ENCODE data around the gene SREBF2.
"Not testable (repeated sequence)": the region's sequence is repeated elsewhere in the genome, so short reads cannot be mapped to it uniquely, and the experiment has no call there.

The SREBF2 gene

DNA sequence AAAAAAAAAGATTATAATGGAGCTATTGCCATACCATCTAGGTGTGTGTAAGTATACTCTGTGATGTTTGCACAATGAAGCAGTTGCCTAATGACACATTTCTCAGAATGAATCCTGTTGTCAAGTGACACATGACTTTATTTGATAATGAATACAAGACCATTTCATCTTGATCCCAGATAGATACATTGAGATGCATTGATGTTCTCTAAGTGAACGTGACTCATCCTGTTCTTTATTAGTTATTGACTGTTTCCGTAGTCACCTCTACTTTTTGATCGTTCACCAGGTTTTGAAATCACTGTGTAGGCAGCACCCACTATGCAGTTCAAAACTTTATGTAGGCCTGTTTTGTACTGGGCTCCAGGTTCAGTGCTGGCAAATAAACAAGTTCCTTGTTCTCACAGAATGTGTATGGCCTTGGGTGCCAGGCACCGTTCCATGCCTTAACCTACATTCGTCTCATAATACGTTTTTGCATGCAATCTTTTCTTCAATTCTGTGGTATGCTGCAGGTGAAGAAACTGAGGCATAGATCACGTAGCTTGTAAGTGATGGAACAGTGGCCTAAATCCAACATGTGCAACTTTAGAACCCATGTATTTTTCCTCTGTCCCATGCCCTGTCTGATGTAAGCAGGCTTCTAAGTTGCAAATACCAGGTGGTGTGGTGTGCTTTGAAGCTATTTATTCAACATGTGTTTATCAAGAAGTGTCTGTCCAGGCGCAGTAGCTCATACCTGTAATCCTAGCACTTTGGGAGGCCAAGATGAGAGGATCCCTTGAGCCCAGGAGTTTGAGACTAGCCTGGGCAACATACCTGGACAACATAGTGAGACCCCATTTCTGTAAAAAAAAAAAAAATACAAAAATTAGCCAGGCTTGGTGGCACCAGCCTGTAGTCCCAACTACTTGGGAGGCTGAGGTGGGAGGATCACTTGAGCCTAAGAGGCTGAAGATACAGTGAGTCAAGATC, 10.4 kb downstream of the SREBF2 start:
- DNase-seq (ENCODE audit: low read depth) = no peak

DNA sequence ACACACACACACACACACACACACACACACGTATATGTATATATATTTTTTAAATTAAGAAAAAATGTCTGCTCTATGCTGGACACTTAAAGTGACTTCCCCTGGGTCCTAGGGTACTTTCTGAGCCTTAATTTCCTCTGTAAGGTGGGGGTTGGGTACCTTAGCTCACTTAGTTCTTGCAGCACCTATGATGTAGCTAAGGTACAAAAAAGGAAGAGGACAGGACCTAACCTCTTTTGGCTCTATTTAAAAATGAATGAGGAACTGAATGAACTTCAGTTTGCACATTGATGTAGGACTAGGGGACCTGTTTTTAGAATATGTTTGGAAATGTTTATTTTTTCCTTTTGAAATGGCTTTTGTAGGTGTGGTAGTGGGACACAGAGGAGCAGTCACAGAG, 11.1 kb downstream of the SREBF2 start:
- no peak for DNase-seq (ENCODE audit: low read depth)

DNA sequence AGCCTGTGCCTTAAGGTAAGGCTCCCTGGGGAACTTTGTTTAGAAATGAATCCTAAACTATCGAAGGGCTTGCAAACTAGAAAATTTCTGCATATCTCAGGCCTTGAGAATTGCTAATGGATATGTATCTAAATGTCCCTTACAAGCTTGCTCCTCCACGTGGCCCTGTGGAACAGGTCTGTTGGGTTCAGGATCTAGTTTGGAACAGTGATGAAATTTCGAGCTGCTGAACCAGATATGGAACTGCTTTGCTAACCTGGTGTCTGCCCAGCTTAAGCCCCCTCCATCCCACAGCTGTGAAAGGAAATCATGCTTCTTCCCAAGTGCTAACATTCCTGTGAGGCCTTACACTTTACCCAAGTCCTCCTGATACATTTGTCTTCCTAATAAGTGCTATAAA, 11.6 kb downstream of the SREBF2 start:
- no peak for DNase-seq (ENCODE audit: low read depth)

DNA sequence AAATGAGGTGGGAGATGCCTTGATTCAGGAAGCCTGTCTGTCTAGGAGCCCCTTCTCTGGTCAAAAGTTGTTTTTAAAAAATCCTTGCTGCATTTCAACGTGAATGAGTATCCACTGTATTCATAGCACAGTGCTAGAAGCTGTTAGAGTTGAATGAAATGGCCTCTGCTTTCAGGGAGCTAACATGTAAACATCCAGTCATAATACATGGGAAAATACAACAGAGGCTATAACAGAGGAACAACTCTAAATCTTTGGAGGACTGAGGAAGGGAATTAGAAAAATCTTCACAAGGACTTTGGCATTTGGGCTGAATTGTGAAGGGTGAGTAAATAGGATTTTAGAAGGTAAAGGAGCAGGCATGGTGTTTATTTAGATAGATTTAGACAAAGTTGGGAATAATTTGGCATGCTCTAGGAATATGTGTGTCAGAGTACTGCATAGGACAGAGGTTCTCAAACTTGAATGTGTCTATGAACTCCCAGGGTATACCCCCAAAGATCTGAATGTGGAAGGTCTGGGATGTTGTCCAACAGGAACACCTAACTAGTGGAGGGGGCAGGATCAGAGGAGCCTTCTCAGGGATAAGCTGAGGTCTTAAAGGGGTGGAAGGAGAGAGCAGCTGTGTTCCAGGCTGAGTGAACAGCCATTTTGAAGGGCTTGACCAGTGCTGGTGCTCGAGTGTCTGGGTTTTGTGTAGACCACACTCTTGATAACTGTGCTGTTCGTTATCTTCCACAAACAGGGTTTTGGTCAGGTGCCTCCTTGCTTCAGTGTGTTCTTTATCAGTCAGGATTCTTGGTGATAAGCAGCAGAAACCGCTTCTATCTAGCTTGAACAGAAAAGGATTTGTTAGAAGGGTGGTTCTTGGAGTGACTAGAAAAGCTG, 12.7 kb downstream of the SREBF2 start:
- DNase-seq (ENCODE audit: low read depth) = no peak

- DNase-seq (ENCODE audit: low read depth) = no peak
These were observed 13.5 kb downstream of the SREBF2 start for GRCh38 chr22:41846268-41846987.

DNA sequence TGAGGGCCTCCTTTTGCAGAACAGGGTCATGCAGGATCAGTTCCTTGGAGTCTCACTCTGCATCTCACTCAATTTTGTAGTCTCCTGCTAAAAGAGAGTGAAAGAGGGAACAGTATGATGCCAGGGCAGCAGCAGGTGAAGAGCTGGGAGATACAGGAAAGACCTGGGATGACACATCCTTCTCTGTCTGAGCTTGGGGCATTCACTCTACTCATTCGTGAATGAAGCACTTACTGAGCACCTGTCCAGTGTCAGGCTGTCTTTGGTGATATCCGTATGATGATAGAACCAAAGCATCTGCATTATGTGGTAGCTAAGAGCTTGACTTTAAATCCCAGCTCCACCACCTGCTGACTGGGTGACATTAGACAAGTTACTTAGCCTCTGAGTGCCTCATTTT, 14.4 kb downstream of the SREBF2 start:
- no peak for DNase-seq (ENCODE audit: low read depth)

DNA sequence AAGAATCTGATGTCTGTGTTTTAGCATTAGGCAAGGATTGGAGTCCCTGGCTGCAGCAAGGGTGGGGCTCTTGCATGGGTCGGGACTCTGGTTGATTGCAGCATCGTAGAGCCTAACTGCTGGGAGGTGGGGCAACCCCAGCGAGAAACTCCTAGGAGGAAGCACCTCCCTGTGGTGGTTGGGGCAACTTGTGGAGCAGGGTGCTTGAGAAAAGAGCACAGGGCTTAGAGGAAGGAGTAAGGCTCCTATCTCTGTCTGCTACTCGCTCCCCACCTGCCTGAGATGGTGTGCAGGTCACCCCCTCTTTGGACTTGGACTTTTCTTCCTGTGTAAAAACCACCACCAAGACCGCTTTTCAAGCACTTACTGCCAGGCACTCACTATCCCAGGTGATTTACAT, 15.6 kb downstream of the SREBF2 start:
- DNase-seq (ENCODE audit: low read depth) = no peak

GRCh38 chr22:41856469-41856868, 23.6 kb downstream of the SREBF2 start:
- no peak for DNase-seq (ENCODE audit: low read depth)

GRCh38 chr22:41857155-41857859, 24.4 kb downstream of the SREBF2 start:
- peak; percentile 79 for DNase-seq (ENCODE audit: low read depth)

GRCh38 chr22:41857860-41858199, 24.9 kb downstream of the SREBF2 start:
- DNase-seq (ENCODE audit: low read depth) = no peak

- peak; percentile 41 for DNase-seq (ENCODE audit: low read depth)
These were observed 29.2 kb downstream of the SREBF2 start for GRCh38 chr22:41862160-41862529.

GRCh38 chr22:41862530-41863266, 29.8 kb downstream of the SREBF2 start:
- peak; percentile 52 for DNase-seq (ENCODE audit: low read depth)

DNA sequence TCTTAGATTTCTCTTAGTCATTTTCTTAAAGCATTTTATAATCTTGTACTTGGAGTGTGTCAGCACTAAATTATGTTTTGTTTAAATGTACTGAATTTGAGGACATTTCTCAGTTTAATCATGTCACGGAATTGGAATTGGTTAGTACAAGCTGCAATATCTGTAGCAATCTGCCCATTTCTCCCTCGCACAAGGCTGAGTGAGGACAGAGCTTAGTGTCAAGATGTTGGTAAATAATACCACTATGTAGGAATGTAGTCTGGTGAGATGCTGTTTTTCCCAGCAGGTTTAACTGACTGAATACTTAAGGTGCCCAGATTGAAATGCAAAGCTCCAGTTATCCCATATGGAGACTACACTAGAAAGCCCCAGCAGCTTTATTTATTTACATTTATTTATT, 30.6 kb downstream of the SREBF2 start:
- no peak for DNase-seq (ENCODE audit: low read depth)

DNA sequence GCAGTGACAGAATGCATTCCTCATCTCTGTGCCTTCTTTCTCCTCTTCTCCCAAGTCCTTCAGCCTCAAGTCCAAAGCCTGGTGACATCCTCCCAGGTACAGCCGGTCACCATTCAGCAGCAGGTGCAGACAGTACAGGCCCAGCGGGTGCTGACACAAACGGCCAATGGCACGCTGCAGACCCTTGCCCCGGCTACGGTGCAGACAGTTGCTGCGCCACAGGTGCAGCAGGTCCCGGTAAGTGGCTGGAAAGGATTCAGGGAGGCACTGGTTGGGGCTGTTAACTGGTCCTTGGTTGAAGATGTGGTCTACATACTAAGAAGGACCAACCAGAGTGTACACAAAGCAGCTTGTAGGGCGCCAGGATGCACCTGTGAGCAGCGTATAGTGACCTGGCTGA, 35.7 kb downstream of the SREBF2 start:
- DNase-seq (ENCODE audit: low read depth) = no peak

GRCh38 chr22:41870081-41870480, 37.2 kb downstream of the SREBF2 start:
- not testable (repeated sequence) for DNase-seq (ENCODE audit: low read depth)

DNA sequence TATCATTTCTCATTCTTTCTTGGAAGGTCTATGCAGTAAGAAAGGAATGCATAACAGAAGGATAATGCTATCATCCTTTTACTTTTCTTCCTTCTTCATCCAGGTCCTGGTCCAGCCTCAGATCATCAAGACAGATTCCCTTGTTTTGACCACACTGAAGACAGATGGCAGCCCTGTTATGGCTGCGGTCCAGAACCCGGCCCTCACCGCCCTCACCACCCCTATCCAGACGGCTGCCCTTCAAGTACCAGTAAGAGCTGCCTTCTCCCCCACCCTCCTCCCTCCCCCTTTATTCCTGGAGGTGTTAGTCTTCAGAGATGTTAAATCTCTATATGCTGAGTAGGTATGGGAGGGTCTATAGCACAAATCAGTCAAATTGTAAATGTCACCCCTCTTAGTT, 37.9 kb downstream of the SREBF2 start:
- no peak for DNase-seq (ENCODE audit: low read depth)

DNA sequence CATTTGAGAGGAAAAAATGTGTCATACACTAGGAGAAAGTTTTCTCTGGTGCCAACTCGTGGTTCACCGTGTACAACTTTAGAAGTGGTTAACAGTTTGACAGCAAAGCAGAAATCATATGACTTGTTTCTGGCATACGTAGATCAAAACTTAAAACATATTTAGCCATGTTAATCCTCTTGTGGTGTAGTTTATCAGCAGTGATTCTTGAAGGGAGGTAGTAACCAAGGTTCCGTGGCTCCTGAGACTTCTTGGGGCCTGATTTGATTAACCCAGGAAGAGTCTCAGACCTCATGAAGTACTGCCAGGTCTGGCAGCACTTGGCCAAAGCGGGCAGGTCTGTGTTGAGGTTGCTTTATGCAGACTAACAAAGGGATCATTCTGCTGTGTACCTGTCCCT, 40.5 kb downstream of the SREBF2 start:
- no peak for DNase-seq (ENCODE audit: low read depth)

GRCh38 chr22:41874090-41874489, 41.2 kb downstream of the SREBF2 start:
- DNase-seq (ENCODE audit: low read depth) = no peak

- no peak for DNase-seq (ENCODE audit: low read depth)
These were observed 42.8 kb downstream of the SREBF2 start for GRCh38 chr22:41875531-41876270.

DNA sequence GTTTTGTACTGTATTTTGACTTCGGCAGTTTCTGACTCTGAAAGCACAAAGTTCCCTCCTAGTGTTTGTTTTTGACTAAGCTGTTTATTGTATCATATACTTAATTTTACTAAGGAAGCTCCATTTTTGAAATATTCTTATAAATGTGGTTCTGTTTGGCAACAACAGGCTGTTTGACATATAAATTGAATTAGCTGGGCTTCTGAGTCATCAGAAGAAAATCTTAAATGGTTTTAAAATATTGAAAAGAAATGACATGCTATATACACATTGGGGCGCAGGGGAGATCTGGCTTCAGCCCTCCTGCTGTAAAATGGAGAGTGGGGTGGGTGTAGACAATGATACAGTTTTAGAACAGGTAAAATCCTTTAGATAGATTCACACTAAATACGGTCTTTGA, 43.4 kb downstream of the SREBF2 start:
- DNase-seq (ENCODE audit: low read depth) = no peak
